ENCODE data around the gene MRPL21. TPM values are rescaled to one million over a fixed set of nuclear protein-coding genes. Genes with fewer than 3 reads are reported as not detected.

MRPL21 gene
- polyA plus RNA-seq, 6 donors from 2014 or later = 94.8 to 125 (median 116) TPM

GRCh38 chr11:68939583-68940555, 36.2 kb upstream of the MRPL21 start:
- Mint-ChIP-seq H3K36me3 (peaks cover 0 to 18% of the 10 kb centered on the region in 2 donors), H3K27me3 (no peaks in the 10 kb centered on the region), H3K4me3 (no peak overlapping the region), H3K27ac (no peak overlapping the region), H3K4me1 (peaks cover 0 to 6% (median 0%) of the 10 kb centered on the region in 3 donors), H3K9me3 (no peaks in the 10 kb centered on the region)
- no peak for DNase-seq
- ATAC-seq (ENCODE audit: low read depth in 2 of 2) = no peak

GRCh38 chr11:68938816-68939582, 35.4 kb upstream of the MRPL21 start:
- Mint-ChIP-seq H3K36me3 (peaks cover 0 to 18% of the 10 kb centered on the region in 2 donors), H3K27me3 (no peaks in the 10 kb centered on the region), H3K4me1 (peaks cover 0 to 6% (median 0%) of the 10 kb centered on the region in 3 donors), H3K9me3 (no peaks in the 10 kb centered on the region), H3K27ac (no peak overlapping the region), H3K4me3 (no peak overlapping the region)
- ATAC-seq (ENCODE audit: low read depth in 2 of 2) (no peak), DNase-seq (no peak)

DNA sequence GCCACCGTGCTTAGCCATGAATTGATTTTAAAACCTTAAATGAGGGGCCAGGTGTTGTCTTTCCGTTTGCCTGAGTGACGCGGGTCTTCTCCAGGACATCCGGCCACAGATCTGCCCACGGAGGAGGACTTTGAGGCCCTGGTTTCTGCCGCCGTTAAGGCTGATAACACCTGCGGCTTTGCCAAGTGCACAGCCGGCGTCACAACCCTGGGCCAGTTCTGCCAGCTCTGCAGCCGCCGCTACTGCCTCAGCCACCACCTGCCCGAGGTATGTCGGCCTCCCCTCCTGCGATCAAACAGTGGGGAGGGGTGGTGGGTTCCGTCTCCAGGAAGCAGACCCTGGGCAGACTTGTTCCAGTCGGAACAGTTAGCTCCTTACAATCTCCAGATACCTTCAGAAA, 34.5 kb upstream of the MRPL21 start:
- H3K4me1 Mint-ChIP-seq = peaks cover 0 to 6% (median 0%) of the 10 kb centered on the region in 3 donors
- ATAC-seq (ENCODE audit: low read depth in 2 of 2) (no peak), DNase-seq (no peak)
- peak overlapping the region in 1 of 6 donors; percentile 30 for H3K27ac Mint-ChIP-seq
- no peaks in the 10 kb centered on the region for H3K27me3 Mint-ChIP-seq
- H3K9me3 Mint-ChIP-seq = no peaks in the 10 kb centered on the region
- no peak overlapping the region for H3K4me3 Mint-ChIP-seq
- peaks cover 0 to 18% of the 10 kb centered on the region in 2 donors for H3K36me3 Mint-ChIP-seq

DNA sequence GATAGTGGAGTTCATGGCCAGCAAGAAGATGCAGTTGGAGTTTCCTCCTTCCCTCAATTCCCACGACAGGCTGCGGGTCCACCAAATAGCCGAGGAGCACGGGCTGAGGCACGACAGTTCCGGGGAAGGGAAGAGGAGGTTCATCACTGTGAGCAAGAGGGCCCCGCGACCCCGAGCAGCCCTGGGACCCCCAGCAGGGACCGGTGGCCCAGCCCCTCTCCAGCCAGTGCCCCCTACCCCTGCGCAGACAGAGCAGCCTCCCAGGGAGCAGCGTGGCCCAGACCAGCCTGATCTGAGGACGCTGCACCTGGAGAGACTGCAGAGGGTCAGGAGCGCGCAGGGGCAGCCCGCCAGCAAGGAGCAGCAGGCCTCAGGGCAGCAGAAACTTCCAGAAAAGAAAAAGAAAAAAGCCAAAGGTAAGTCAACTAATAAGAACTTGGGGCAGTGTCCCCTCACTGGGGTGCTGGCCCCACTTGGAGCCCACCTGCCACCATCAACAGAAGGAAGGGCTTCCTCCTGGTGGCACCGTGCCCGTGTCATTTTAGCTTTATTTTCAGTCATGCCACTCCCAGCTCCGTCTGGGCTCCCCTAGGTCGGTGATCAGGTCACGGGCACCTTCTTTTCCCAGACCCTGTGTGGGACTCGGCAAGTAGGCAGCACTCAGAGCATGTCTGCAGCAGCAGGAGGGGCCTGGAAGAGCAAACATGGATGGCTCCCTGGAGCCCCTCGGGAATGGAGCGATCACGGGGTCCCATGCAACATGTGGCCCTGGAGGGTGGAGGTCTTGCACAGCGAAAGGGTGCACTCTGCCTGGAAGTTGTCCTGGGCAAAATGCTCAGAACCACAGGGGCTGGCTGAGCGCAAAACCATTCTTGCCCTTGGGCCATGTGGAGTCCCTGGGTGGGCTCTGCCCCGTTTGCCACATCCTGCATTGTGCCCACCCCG, 33.3 kb upstream of the MRPL21 start:
- peak overlapping the region in 1 of 6 donors; percentile 38 for H3K27ac Mint-ChIP-seq
- no peak for ATAC-seq (ENCODE audit: low read depth in 2 of 2)
- no peaks in the 10 kb centered on the region for H3K27me3 Mint-ChIP-seq
- no peak for DNase-seq
- H3K4me1 Mint-ChIP-seq = peaks cover 0 to 6% (median 0%) of the 10 kb centered on the region in 3 donors
- H3K36me3 Mint-ChIP-seq = peaks cover 0 to 19% of the 10 kb centered on the region in 2 donors
- no peaks in the 10 kb centered on the region for H3K9me3 Mint-ChIP-seq
- H3K4me3 Mint-ChIP-seq = no peak overlapping the region

DNA sequence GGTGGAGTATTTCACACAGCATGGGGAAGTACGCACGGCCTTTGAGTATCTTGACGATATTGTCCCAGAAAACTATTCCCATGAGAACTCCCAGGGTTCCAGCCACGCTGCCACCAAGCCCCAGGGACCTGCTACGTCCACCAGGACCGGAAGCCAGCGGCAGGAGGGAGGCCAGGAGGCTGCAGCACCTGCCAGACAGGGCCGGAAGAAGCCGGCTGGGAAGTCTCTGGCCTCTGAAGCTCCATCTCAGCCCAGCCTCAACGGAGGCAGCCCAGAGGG, 32.7 kb upstream of the MRPL21 start:
- DNase-seq (no peak), ATAC-seq (ENCODE audit: low read depth in 2 of 2) (no peak)
- Mint-ChIP-seq H3K27ac (no peak overlapping the region), H3K4me3 (no peak overlapping the region), H3K27me3 (no peaks in the 10 kb centered on the region), H3K9me3 (no peaks in the 10 kb centered on the region), H3K4me1 (peaks cover 0 to 6% (median 0%) of the 10 kb centered on the region in 3 donors), H3K36me3 (peaks cover 0 to 26% of the 10 kb centered on the region in 2 donors)

GRCh38 chr11:68935516-68936357, 32.1 kb upstream of the MRPL21 start:
- peaks cover 0 to 3% (median 0%) of the 10 kb centered on the region in 3 donors for H3K4me1 Mint-ChIP-seq
- DNase-seq (no peak), ATAC-seq (ENCODE audit: low read depth in 2 of 2) (no peak)
- H3K4me3 Mint-ChIP-seq = no peak overlapping the region
- H3K27ac Mint-ChIP-seq = no peak overlapping the region
- peaks cover 0 to 21% of the 10 kb centered on the region in 2 donors for H3K36me3 Mint-ChIP-seq
- no peaks in the 10 kb centered on the region for H3K9me3 Mint-ChIP-seq
- H3K27me3 Mint-ChIP-seq = no peaks in the 10 kb centered on the region

GRCh38 chr11:68935066-68935465, 31.4 kb upstream of the MRPL21 start:
- no peak overlapping the region for H3K4me3 Mint-ChIP-seq
- DNase-seq (no peak), ATAC-seq (ENCODE audit: low read depth in 2 of 2) (no peak)
- H3K4me1 Mint-ChIP-seq = peaks cover 0 to 5% (median 0%) of the 10 kb centered on the region in 3 donors
- H3K9me3 Mint-ChIP-seq = no peaks in the 10 kb centered on the region
- H3K27me3 Mint-ChIP-seq = no peaks in the 10 kb centered on the region
- peaks cover 6 to 21% of the 10 kb centered on the region in 2 donors for H3K36me3 Mint-ChIP-seq
- no peak overlapping the region for H3K27ac Mint-ChIP-seq

DNA sequence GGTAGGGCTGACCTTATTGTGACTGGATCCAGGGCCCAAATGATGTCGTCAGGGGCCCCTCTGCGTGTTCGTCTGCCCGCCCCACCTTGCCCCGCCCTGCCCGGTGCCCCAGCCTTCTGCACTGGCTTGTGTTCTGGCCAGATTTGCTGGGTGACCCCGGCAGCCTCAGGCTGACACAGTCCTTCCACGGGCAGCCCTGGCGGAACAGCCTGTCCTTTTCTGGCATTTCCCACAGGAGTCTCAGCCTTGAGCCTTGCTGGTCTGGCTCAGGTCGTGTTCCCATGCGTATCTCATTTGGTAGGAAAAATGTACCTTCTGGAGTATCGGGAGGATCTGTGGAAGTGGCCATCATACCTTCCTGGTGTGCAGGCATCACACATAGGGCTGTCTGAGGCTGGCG, 31.0 kb upstream of the MRPL21 start:
- Mint-ChIP-seq H3K4me3 (no peak overlapping the region), H3K4me1 (peaks cover 0 to 6% (median 0%) of the 10 kb centered on the region in 3 donors), H3K36me3 (peaks cover 7 to 24% of the 10 kb centered on the region in 2 donors), H3K9me3 (no peaks in the 10 kb centered on the region), H3K27ac (no peak overlapping the region), H3K27me3 (no peaks in the 10 kb centered on the region)
- ATAC-seq (ENCODE audit: low read depth in 2 of 2) (no peak), DNase-seq (no peak)

DNA sequence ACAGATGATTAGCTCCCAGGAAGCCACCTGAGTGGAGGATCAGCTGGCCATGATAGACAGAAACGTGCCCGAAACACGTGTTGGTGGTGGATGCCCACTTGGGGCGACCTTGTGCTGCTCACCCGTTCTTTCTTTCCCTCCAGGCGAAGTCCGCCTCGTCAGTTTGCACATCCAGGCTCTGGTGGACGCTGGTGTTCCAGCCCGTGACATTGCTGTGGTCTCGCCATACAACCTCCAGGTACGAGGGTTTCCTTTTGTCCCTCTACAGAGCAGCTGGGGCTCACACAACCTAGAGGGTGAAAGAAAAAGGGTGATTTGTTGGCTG, 30.7 kb upstream of the MRPL21 start:
- no peaks in the 10 kb centered on the region for H3K27me3 Mint-ChIP-seq
- no peak overlapping the region for H3K27ac Mint-ChIP-seq
- no peaks in the 10 kb centered on the region for H3K9me3 Mint-ChIP-seq
- no peak overlapping the region for H3K4me3 Mint-ChIP-seq
- H3K36me3 Mint-ChIP-seq = peaks cover 7 to 24% of the 10 kb centered on the region in 2 donors
- peaks cover 0 to 6% (median 0%) of the 10 kb centered on the region in 3 donors for H3K4me1 Mint-ChIP-seq
- DNase-seq = no peak
- ATAC-seq (ENCODE audit: low read depth in 2 of 2) = no peak

GRCh38 chr11:68933605-68934320, 30.1 kb upstream of the MRPL21 start:
- Mint-ChIP-seq H3K4me1 (peaks cover 0 to 6% (median 0%) of the 10 kb centered on the region in 3 donors), H3K27ac (no peak overlapping the region), H3K27me3 (no peaks in the 10 kb centered on the region), H3K36me3 (peaks cover 7 to 20% of the 10 kb centered on the region in 2 donors), H3K9me3 (no peaks in the 10 kb centered on the region), H3K4me3 (no peak overlapping the region)
- DNase-seq = no peak
- ATAC-seq (ENCODE audit: low read depth in 2 of 2) = no peak

- Mint-ChIP-seq H3K4me1 (peaks cover 0 to 6% (median 0%) of the 10 kb centered on the region in 3 donors), H3K9me3 (no peaks in the 10 kb centered on the region), H3K36me3 (peaks cover 8 to 17% of the 10 kb centered on the region in 2 donors), H3K27ac (no peak overlapping the region), H3K4me3 (no peak overlapping the region), H3K27me3 (no peaks in the 10 kb centered on the region)
- no peak for ATAC-seq (ENCODE audit: low read depth in 2 of 2)
- no peak for DNase-seq
Measured at GRCh38 chr11:68932933-68933577, 29.4 kb upstream of the MRPL21 start.

All from naive B cell (primary cell).